ENCODE measurements around the gene SLC6A6. TPM values are rescaled to one million over a fixed set of nuclear protein-coding genes. Genes with fewer than 3 reads are reported as not detected.

The SLC6A6 gene
- total RNA-seq, 1 experiment from 2014 or later, result 72.6 TPM

DNA sequence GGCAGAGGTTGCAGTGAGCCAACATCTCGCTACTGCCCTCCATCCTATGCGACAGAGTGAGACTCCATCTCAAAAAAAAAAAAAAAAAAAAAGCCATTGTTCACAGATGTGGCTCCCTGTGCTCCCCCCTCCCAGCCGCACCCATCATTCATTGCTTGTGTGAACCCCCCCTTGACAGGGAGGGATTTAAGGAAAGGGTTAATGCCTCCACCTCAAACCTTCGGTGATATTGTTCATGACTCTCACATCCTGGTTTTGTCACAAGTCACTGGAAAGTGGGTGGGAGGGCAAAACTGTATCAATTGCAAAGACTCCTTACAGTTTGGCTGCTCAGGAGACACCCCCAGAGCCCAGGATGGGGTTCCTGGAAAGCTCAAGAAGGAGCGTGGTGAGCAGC is 7.7 kb downstream of the SLC6A6 start:
- no peak overlapping the region for H3K4ac ChIP-seq (ENCODE audit: low read depth, low read length)
- no peak overlapping the region for H4K8ac ChIP-seq (replicated peaks; ENCODE audit: insufficient read length, low read depth, low read length)
- H2BK12ac ChIP-seq (ENCODE audit: insufficient read length, low read depth, low read length), result no peak overlapping the region
- no peak overlapping the region for H3K4me3 Mint-ChIP-seq
- H3K18ac ChIP-seq (ENCODE audit: insufficient read length, low read depth, low read length), result no peak overlapping the region
- H2BK15ac ChIP-seq (ENCODE audit: low read depth, low read length), result no peak overlapping the region
- H3K79me1 ChIP-seq (ENCODE audit: insufficient read depth, low read depth, low read length, poor library complexity, severe bottlenecking), result peaks cover 14% of the 10 kb centered on the region
- no peaks in the 10 kb centered on the region for H3K9me3 ChIP-seq (ENCODE audit: control insufficient read depth, low read depth, low read length)
- no peak overlapping the region for H3K9ac ChIP-seq (ENCODE audit: extremely low read depth, insufficient read length, low read length)
- H4K5ac ChIP-seq (ENCODE audit: insufficient read length, low read depth, low read length), result no peak overlapping the region
- H3K27ac Mint-ChIP-seq, result peak overlapping the region in 2 of 3 experiments; percentile 15 to 39; a peak in 2 of 7 replicates
- H2BK20ac ChIP-seq (ENCODE audit: low read depth, low read length, poor library complexity, severe bottlenecking), result no peak overlapping the region
- no peak overlapping the region for H3K23ac ChIP-seq (ENCODE audit: insufficient read length, low read depth, low read length)
- no peaks in the 10 kb centered on the region for H3K23me2 ChIP-seq (ENCODE audit: insufficient read length, low read depth, low read length, poor library complexity, severe bottlenecking)
- no peak overlapping the region for H3K56ac ChIP-seq (ENCODE audit: insufficient read length, low read depth, low read length)
- H2BK120ac ChIP-seq (ENCODE audit: low read depth, low read length, poor library complexity, severe bottlenecking), result no peak overlapping the region
- no peak overlapping the region for H2BK5ac ChIP-seq (ENCODE audit: insufficient read length, low read length)
- no peak overlapping the region for H4K91ac ChIP-seq (ENCODE audit: insufficient read length, low read depth, low read length)
- H3K27me3 ChIP-seq (ENCODE audit: insufficient read depth, low read length), result no peaks in the 10 kb centered on the region
- peaks cover 27% of the 10 kb centered on the region; the same call in 1 of the 2 replicates for H3K79me2 ChIP-seq (ENCODE audit: insufficient read depth, low read length)
- WGBS (ENCODE audit: extremely low coverage, insufficient read length, low lambda C conversion rate), result no CpG with 5 or more reads among the region's 5 CpGs
- peaks cover 47 to 66% of the 10 kb centered on the region in 2 experiments for H3K4me1 Mint-ChIP-seq
- no peak overlapping the region for H2AFZ ChIP-seq (ENCODE audit: low read length)
- peaks cover 22 to 45% (median 30%) of the 10 kb centered on the region in 3 experiments for H3K36me3 Mint-ChIP-seq (ENCODE audit: insufficient read depth in 1 of 3, low read depth in 3 of 3)
- H3K27me3 Mint-ChIP-seq (ENCODE audit: low read depth), result no peaks in the 10 kb centered on the region
- no peak overlapping the region for H3T11ph ChIP-seq (ENCODE audit: low read length)
- H3K9me3 Mint-ChIP-seq, result no peaks in the 10 kb centered on the region; a peak in 1 of 5 replicates
- no peak overlapping the region for H2AK5ac ChIP-seq (ENCODE audit: insufficient read length, low read length)
- H3K4me1 ChIP-seq (ENCODE audit: insufficient read depth, low read length), result peaks cover 9% of the 10 kb centered on the region; the same call in 1 of the 2 replicates
- H3K27ac ChIP-seq (ENCODE audit: insufficient read length, low read depth, low read length), result no peak overlapping the region
- H3K14ac ChIP-seq (ENCODE audit: insufficient read depth, low read length), result no peak overlapping the region
- no peak for DNase-seq
- H4K20me1 ChIP-seq (ENCODE audit: control insufficient read depth, insufficient read depth, insufficient read length), result no peaks in the 10 kb centered on the region
- H3K4me2 ChIP-seq (ENCODE audit: insufficient read depth, insufficient read length, low read length), result no peak overlapping the region
- TF ChIP-seq, protein P1, sequence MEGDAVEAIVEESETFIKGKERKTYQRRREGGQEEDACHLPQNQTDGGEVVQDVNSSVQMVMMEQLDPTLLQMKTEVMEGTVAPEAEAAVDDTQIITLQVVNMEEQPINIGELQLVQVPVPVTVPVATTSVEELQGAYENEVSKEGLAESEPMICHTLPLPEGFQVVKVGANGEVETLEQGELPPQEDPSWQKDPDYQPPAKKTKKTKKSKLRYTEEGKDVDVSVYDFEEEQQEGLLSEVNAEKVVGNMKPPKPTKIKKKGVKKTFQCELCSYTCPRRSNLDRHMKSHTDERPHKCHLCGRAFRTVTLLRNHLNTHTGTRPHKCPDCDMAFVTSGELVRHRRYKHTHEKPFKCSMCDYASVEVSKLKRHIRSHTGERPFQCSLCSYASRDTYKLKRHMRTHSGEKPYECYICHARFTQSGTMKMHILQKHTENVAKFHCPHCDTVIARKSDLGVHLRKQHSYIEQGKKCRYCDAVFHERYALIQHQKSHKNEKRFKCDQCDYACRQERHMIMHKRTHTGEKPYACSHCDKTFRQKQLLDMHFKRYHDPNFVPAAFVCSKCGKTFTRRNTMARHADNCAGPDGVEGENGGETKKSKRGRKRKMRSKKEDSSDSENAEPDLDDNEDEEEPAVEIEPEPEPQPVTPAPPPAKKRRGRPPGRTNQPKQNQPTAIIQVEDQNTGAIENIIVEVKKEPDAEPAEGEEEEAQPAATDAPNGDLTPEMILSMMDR (conservative IDR thresholded peaks at IDR 0.05), result no peak

Measured in H9 (cell line).